Lung (tissue), 12 donors: Measurements from ENCODE around the gene ATP10D. TPM values are rescaled to one million over a fixed set of nuclear protein-coding genes. Genes with fewer than 3 reads are reported as not detected.
A peak's percentile ranks its signal among the peaks of the same experiment; 100 is the strongest.

Source experiments
- ATAC-seq: fragments of 200-7000 bp; cut with Tn5 transposase; one replicate; pipeline ENCODE4 v1.9.1; 2020; ENCODE audit warnings: moderate number of reproducible peaks; ENCODE audit not compliant: insufficient read depth, low FRiP score
- DNase-seq, 3 donors: peaks; one replicate each; pipeline ENCODE4 v3.0.0-alpha.2; 2013 to 2017
- H3K27ac ChIP-seq, 2 donors: one replicate each; pipeline ENCODE4 v1.5.1; 2013; ENCODE audit warnings: mild to moderate bottlenecking in 2 of 2, moderate library complexity in 2 of 2, control low read depth in 1 of 2, inconsistent platforms in 1 of 2, low read depth in 1 of 2, low read length in 1 of 2
- H3K27me3 ChIP-seq, 3 donors: one replicate each; pipeline ENCODE4 v1.5.1; 2013; ENCODE audit warnings: low read length in 2 of 3; ENCODE audit not compliant: control insufficient read depth in 3 of 3, insufficient read depth in 3 of 3
- H3K36me3 ChIP-seq, 4 donors: one replicate each; pipeline ENCODE4 v1.5.1; 2013; ENCODE audit warnings: low read length in 4 of 4, mild to moderate bottlenecking in 1 of 4, moderate library complexity in 1 of 4; ENCODE audit not compliant: control insufficient read depth in 4 of 4, insufficient read depth in 4 of 4
- H3K4me1 ChIP-seq, 5 donors: one replicate each; pipeline ENCODE4 v1.5.1; 2013; ENCODE audit warnings: low read length in 5 of 5, mild to moderate bottlenecking in 2 of 5, moderate library complexity in 1 of 5; ENCODE audit not compliant: control insufficient read depth in 5 of 5, insufficient read depth in 5 of 5
- H3K4me3 ChIP-seq: one replicate; pipeline ENCODE4 v1.5.1; 2013; ENCODE audit warnings: mild to moderate bottlenecking, control low read depth, moderate library complexity
- H3K9ac ChIP-seq, 2 donors: one replicate each; pipeline ENCODE4 v1.5.1; 2013; ENCODE audit warnings: low read length in 2 of 2, control low read depth in 1 of 2; ENCODE audit not compliant: insufficient read depth in 1 of 2
- H3K9me3 ChIP-seq, 4 donors: one replicate each; pipeline ENCODE4 v1.5.1; 2013; ENCODE audit warnings: low read length in 3 of 4, mild to moderate bottlenecking in 1 of 4, moderate library complexity in 1 of 4; ENCODE audit not compliant: control insufficient read depth in 4 of 4, insufficient read depth in 3 of 4
- CTCF ChIP-seq: IDR thresholded peaks from 2 replicates; pipeline ENCODE4 v1.5.1; 2012; ENCODE audit warnings: mild to moderate bottlenecking; ENCODE audit errors: control extremely low read depth, extremely low read depth
- WGBS, 2 donors: extraction: QIAGEN DNeasy Blood & Tissue Kit; methylation state at CpG; one replicate each; pipeline ENCODE4 v1.1.7; 2013; 5-methylcytosine and 5-hydroxymethylcytosine counted together
- polyA plus RNA-seq, 2 donors: library from polyadenylated mRNA; stranded (reverse); fragments of 200-250 nt; gene quantifications; one replicate each; pipeline ENCODE4 v1.2.1, GENCODE V29; 2013
- total RNA-seq, 2 donors: library from RNA; depleted of rRNA in 1 of 2; stranded (reverse); fragments of >200 nt in 1 of 2; gene quantifications; one replicate each; pipeline ENCODE4 v1.2.1, GENCODE V29; 2014 to 2021
- donor health status: control.
- donor health status: control.
- donor health status: Bipolar disorder and iron deficiency.
- donor health status: healthy.
- donor health status: DM: yes; HTN: yes; CAD: no.

The ATP10D gene
- total and polyA plus RNA-seq, 4 donors, result 3.1 to 34.9 (median 14.9) TPM

GRCh38 chr4:47505147-47505546 lies 20.1 kb downstream of the ATP10D start:
- H3K4me1 ChIP-seq, result peaks cover 0 to 3% (median 0%) of the 10 kb centered on the region in 5 donors
- H3K36me3 ChIP-seq, result no peaks in the 10 kb centered on the region
- H3K9me3 ChIP-seq, result no peaks in the 10 kb centered on the region
- H3K27ac ChIP-seq, result no peak overlapping the region
- WGBS, 2 donors, result 65 to 86% methylated on average over 3 of the region's 3 CpGs
- H3K4me3 ChIP-seq, result no peak overlapping the region
- no peak for TF ChIP-seq CTCF
- ATAC-seq, result no peak
- H3K9ac ChIP-seq, result no peak overlapping the region
- H3K27me3 ChIP-seq, result no peaks in the 10 kb centered on the region
- DNase-seq, result no peak

GRCh38 chr4:47505666-47506065 lies 20.6 kb downstream of the ATP10D start:
- Histone ChIP-seq H3K9me3 (no peaks in the 10 kb centered on the region), H3K27ac (no peak overlapping the region), H3K27me3 (no peaks in the 10 kb centered on the region), H3K4me1 (peaks cover 0 to 5% (median 0%) of the 10 kb centered on the region in 5 donors), H3K4me3 (no peak overlapping the region), H3K36me3 (no peaks in the 10 kb centered on the region), H3K9ac (no peak overlapping the region)
- no peak for ATAC-seq
- TF ChIP-seq CTCF, result no peak
- WGBS, 2 donors, result 96 to 97% methylated on average over 3 of the region's 3 CpGs
- no peak for DNase-seq

GRCh38 chr4:47510506-47511143 lies 25.6 kb downstream of the ATP10D start:
- Histone ChIP-seq H3K9me3 (no peaks in the 10 kb centered on the region), H3K27ac (no peak overlapping the region), H3K4me3 (no peak overlapping the region), H3K36me3 (peaks cover 2 to 18% (median 7%) of the 10 kb centered on the region in 4 donors), H3K4me1 (peaks cover 0 to 10% (median 0%) of the 10 kb centered on the region in 5 donors), H3K27me3 (no peaks in the 10 kb centered on the region), H3K9ac (no peak overlapping the region)
- ATAC-seq (no peak), DNase-seq (peak in 1 of 3 donors; percentile 34)
- whole genome bisulfite sequencing, 2 donors, result 15 to 31% methylated on average over 2 of the region's 2 CpGs
- no peak for TF ChIP-seq CTCF

GRCh38 chr4:47513461-47513860 lies 28.4 kb downstream of the ATP10D start:
- DNase-seq, result no peak
- Histone ChIP-seq H3K36me3 (peaks cover 2 to 18% (median 7%) of the 10 kb centered on the region in 4 donors), H3K27me3 (no peaks in the 10 kb centered on the region), H3K9me3 (no peaks in the 10 kb centered on the region), H3K4me1 (peaks cover 0 to 8% (median 0%) of the 10 kb centered on the region in 5 donors), H3K4me3 (no peak overlapping the region), H3K27ac (no peak overlapping the region), H3K9ac (no peak overlapping the region)
- 89 to 91% methylated on average over 1 of the region's 1 CpG for WGBS, 2 donors
- no peak for TF ChIP-seq CTCF
- ATAC-seq, result no peak
